ENCODE results near the gene ZNF331. TPM values are rescaled to one million over a fixed set of nuclear protein-coding genes. Genes with fewer than 3 reads are reported as not detected.

Gene ZNF331
- total and polyA plus RNA-seq, 2 of the 4 experiments (the other 2 are of a cell fraction): 6.6 to 11.1 TPM

- Histone ChIP-seq H2AK9ac (replicated peaks; ENCODE audit: low read depth, low read length, poor library complexity) (peak overlapping the region; percentile 63), H4K20me1 (ENCODE audit: insufficient read depth, low read length) (no peaks in the 10 kb centered on the region), H2BK15ac (ENCODE audit: low read depth, low read length) (no peak overlapping the region), H3K79me1 (ENCODE audit: low read depth in 1 of 2, low read length in 2 of 2) (peaks cover 7% of the 10 kb centered on the region in 2 experiments), H3K56ac (ENCODE audit: extremely low read depth, insufficient read depth, low read length) (no peak overlapping the region), H3K4ac (ENCODE audit: low read depth, low read length) (no peak overlapping the region), H3K4me2 (ENCODE audit: low read depth, low read length) (no peak overlapping the region), H3K9ac (ENCODE audit: low read depth, low read length) (no peak overlapping the region), H3K9me1 (ENCODE audit: insufficient read depth, low read length) (0 out of 2 replicates have a peak, but pooled peaks cover 4% of the 10 kb centered on the region), H3K18ac (ENCODE audit: low read depth, low read length) (no peak overlapping the region), H3K14ac (replicated peaks; ENCODE audit: low read depth, low read length) (no peak overlapping the region), H2AFZ (replicated peaks; ENCODE audit: low read length, poor library complexity) (peak overlapping the region; percentile 51), H3K23ac (ENCODE audit: low read depth, low read length) (no peak overlapping the region), H3K4me1 (ENCODE audit: control insufficient read depth, insufficient read depth, low read length) (peaks cover 3% of the 10 kb centered on the region; the same call in 1 of the 2 replicates), H3K4me3 (ENCODE audit: insufficient read depth, low read depth, low read length) (no peak overlapping the region), H3K27ac (ENCODE audit: insufficient read depth, low read length) (no peak overlapping the region), H2BK120ac (ENCODE audit: low read depth, low read length) (no peak overlapping the region), H3K27me3 (ENCODE audit: control insufficient read depth, insufficient read depth, low read length) (no peaks in the 10 kb centered on the region), H4K5ac (ENCODE audit: low read depth, low read length) (no peak overlapping the region), H2BK20ac (ENCODE audit: low read depth, low read length) (no peak overlapping the region), H2BK5ac (ENCODE audit: low read depth, low read length, poor library complexity, severe bottlenecking) (no peak overlapping the region), H3K36me3 (ENCODE audit: control insufficient read depth, insufficient read depth, low read length) (no peaks in the 10 kb centered on the region), H4K91ac (ENCODE audit: insufficient read depth, low read depth, low read length) (no peak overlapping the region), H2AK5ac (ENCODE audit: low read depth, low read length) (no peak overlapping the region; the same call in 1 of the 2 replicates), H4K8ac (ENCODE audit: low read depth in 2 of 2, low read length in 2 of 2) (no peak overlapping the region), H3K9me3 (ENCODE audit: control insufficient read depth, insufficient read depth, low read length) (no peaks in the 10 kb centered on the region; the same call in 1 of the 2 replicates)
- intact Hi-C loops (cut with micrococcal nuclease) (no loop called here), dilution Hi-C loops (cut with HindIII; ENCODE audit: low sequenced_read_pairs, unreplicated experiment) (no loop called here), in situ Hi-C loops (cut with MboI; ENCODE audit: low sequenced_read_pairs) (no loop called here)
- BruUV-seq (replicated peaks): no TSS peak
- ChIA-PET CTCF (no interaction called here), POLR2A (ENCODE audit: unreplicated experiment) (no interaction called here)
- TF ChIP-seq USF2 (IDR thresholded peaks at IDR 0.05; ENCODE audit: low read depth, low read length): no peak
- TF ChIP-seq CHD1 (IDR thresholded peaks at IDR 0.05; ENCODE audit: low read depth, low read length): no peak
- TF ChIP-seq ELK1 (IDR thresholded peaks at IDR 0.05; ENCODE audit: borderline replicate concordance, low read depth, low read length): no peak
- TF ChIP-seq FOS (IDR thresholded peaks at IDR 0.05; ENCODE audit: low read depth, low read length): no peak
- no peak for TF ChIP-seq MAFK (IDR thresholded peaks at IDR 0.05; ENCODE audit: low read depth, low read length)
- TF ChIP-seq RCOR1 (IDR thresholded peaks at IDR 0.05; ENCODE audit: insufficient replicate concordance, low read length): no peak
- no peak for TF ChIP-seq MAZ (IDR thresholded peaks at IDR 0.05; ENCODE audit: borderline replicate concordance, low read depth, low read length)
- TF ChIP-seq RFX5 (IDR thresholded peaks at IDR 0.05; ENCODE audit: low read depth, low read length): no peak
- no peak for TF ChIP-seq SMC3 (IDR thresholded peaks at IDR 0.05; ENCODE audit: low read depth, low read length)
- ATAC-seq (ENCODE audit: low read depth): no peak
- DNase-seq: no peak
- 87% methylated on average over 4 of the region's 7 CpGs; no CpG with 5 or more reads in 1 of the 2 experiments for WGBS, 2 experiments (ENCODE audit: extremely low coverage in 2 of 2, insufficient read length in 1 of 2)
Measured at GRCh38 chr19:53519446-53519845, 18.5 kb upstream of the ZNF331 start.

Measured in IMR-90 (cell line).